Retinal pigment epithelial cell (primary cell): Measurements from ENCODE around the gene SLC30A1.
"Not testable (repeated sequence)": the region's sequence is repeated elsewhere in the genome, so short reads cannot be mapped to it uniquely, and the experiment has no call there.

Experiments
- DNase-seq: peaks from one replicate; pipeline ENCODE4 v3.0.0-alpha.2; 2010; ENCODE audit warnings: low read depth
- H3K4me3 ChIP-seq: 2 replicates; pipeline ENCODE4 v1.5.1; 2011; ENCODE audit warnings: mild to moderate bottlenecking, low read length, control low read depth, moderate library complexity
- TF ChIP-seq, protein P1 (sequence below): conservative IDR thresholded peaks from 2 replicates; pipeline ENCODE4 v1.5.1; 2011; ENCODE audit warnings: low read depth, low read length, control low read depth, inconsistent platforms

The SLC30A1 gene

DNA sequence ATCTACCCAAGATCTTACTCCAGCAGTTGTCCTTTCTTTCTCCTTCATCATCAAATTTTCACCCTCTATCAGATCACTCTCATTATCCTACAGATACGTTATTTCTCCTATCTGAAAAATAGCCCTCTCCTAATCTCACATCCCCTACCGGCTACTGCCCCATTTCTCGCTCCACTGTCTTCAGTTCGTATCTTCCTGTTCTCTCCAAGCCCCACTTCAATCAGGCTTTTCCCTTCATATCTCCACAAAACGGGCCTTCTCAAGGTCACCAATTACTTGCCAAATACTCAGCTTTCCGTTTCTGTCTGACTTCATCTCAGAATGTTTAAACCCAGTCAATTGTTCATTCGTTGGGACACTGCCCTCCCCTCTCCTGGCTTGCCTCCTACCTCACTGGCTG is 32.4 kb downstream of the SLC30A1 start:
- TF ChIP-seq, protein P1, sequence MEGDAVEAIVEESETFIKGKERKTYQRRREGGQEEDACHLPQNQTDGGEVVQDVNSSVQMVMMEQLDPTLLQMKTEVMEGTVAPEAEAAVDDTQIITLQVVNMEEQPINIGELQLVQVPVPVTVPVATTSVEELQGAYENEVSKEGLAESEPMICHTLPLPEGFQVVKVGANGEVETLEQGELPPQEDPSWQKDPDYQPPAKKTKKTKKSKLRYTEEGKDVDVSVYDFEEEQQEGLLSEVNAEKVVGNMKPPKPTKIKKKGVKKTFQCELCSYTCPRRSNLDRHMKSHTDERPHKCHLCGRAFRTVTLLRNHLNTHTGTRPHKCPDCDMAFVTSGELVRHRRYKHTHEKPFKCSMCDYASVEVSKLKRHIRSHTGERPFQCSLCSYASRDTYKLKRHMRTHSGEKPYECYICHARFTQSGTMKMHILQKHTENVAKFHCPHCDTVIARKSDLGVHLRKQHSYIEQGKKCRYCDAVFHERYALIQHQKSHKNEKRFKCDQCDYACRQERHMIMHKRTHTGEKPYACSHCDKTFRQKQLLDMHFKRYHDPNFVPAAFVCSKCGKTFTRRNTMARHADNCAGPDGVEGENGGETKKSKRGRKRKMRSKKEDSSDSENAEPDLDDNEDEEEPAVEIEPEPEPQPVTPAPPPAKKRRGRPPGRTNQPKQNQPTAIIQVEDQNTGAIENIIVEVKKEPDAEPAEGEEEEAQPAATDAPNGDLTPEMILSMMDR, result no peak
- DNase-seq, result no peak
- no peak overlapping the region for H3K4me3 ChIP-seq

DNA sequence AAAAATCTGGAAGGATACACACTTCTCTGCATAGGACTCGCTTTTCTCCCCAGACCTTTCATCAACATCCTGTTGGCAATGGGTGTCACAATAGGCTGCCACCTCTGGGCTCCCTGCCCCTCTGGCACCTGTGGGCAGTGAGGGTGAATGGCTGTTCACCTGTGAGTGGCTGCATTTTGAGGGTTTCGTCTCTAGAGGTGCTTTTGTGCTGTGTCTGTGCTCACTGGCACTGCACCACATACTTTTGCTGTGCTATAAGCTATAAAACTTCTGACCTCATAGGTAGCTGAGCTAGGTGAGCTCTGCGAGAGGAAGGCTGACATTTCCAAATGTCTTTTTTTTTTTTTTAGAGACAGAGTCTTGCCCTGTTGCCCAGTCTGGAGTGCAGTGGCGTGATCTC is 35.9 kb downstream of the SLC30A1 start:
- TF ChIP-seq, protein P1, result no peak
- no peak for DNase-seq
- no peak overlapping the region for H3K4me3 ChIP-seq

DNA sequence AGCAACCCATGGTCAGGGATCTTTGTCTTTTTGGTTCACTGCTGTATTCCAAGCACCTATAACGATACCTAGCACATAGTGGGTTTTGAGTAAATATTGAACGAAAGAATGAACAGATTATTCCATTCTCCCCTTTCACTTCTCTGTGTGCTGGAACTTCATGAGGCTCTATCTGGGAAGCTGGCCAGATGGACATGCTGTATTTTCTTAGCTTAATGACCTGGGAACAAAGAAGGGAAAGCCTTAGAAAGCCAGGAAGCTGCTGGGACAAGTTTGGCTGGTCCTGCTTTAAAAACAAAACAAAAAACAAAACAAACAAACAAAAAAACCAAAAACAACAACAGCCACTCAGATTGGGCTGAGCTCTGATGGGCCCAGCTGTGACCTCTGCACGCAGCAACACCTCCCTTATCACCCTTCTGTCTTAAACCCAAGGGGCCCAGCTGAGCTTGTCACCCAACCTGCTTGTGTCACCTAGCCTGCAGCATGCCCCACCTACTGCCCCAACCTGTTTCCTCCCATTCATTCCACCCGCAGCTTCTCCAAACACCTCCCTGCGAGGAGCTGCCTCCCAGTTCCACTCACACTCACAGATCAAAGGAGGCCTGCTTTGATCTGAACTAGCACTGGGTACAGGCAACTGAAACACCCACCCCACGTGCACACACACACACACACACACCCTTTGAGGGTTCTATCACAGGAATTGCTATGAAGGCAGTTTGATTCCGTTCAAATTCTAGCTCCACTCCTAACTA is 37.1 kb downstream of the SLC30A1 start:
- H3K4me3 ChIP-seq, result no peak overlapping the region
- TF ChIP-seq, protein P1, result no peak
- no peak for DNase-seq

DNA sequence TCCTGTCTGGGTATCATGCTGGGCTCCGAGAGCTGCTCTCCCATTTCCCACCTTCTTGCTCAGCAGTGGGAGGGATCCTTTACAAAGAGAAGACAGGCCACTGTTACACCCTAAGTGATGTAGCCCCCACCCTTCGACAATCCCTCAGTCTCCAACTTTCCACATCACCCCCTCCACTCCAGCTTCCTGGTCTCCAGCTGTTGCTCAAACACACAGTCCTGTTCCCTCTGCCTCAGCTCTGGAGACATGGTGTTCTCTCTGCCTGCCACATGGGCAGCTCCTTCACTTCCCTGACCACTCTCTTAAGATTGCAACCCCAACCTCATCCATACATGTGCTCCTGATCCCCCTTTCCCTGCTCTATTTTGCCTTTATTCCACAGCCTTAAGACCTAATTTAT is 37.7 kb downstream of the SLC30A1 start:
- no peak for DNase-seq
- H3K4me3 ChIP-seq, result no peak overlapping the region
- TF ChIP-seq, protein P1, result no peak

DNA sequence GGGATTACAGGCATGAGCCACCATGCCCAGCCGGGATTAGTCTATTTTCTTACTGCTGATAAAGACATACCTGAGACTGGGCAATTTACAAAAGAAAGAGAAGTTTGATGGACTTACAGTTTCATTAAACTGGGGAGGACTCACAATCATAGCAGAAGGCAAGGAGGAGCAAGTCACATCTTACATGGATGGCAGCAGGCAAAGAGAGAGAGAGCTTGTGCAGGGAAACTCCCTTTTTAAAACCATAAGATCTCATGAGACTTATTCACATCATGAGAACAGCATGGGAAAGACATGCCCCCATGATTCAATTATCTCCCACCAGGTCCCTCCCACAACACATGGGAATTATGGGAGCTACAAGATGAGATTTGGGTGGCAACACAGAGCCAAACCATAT is 38.1 kb downstream of the SLC30A1 start:
- not testable (repeated sequence) for DNase-seq, H3K4me3 ChIP-seq

DNA sequence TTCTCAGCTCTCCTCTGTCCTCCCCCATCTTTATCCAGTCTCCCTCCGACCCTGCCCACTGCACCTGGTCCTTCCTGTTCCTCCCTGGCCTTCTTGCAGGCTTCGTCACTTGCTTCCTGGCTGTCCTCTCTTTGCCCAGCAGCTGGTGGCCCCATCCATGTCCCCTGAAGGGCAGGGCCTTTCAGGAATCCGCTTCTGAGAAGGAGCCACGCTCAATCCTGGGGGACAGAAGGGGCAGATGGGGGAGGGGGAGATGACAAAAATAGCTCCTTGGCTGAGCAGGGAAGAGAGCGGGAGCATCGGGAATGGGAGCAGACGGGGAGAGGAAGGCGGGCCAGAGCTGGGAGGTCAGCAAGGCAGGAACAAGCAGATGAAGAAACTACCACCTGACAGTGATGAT is 40.7 kb downstream of the SLC30A1 start:
- TF ChIP-seq, protein P1, result no peak
- DNase-seq, result no peak
- H3K4me3 ChIP-seq, result no peak overlapping the region

DNA sequence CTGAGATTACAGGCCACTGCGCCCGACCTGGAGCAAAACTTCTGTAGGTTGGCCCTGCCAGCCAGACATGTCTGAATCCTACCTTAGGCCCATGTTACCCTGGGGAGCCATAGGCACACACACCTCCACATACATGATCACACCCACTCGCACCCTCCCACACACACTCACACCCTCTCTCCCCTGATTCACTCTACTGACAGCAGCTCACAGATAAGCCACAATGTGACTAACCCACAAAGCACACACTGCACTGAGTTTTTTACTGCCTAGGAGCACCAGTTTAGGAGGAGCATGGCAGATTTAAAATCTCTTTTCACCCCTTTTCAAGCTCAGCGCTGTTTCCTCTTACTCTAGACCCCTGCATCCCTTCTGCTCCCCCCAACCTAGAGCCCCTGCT is 41.7 kb downstream of the SLC30A1 start:
- no peak for DNase-seq
- TF ChIP-seq, protein P1, result no peak

More for the DNA sequence above, 41.7 kb downstream of the SLC30A1 start:
- no peak overlapping the region for H3K4me3 ChIP-seq
